Measurements from ENCODE around the gene PIGU. TPM values are rescaled to one million over a fixed set of nuclear protein-coding genes. Genes with fewer than 3 reads are reported as not detected.

PIGU gene
- total RNA-seq, 2 donors from 2014 or later: 35.8 to 41.2 TPM

- Histone ChIP-seq H3K4me1 (ENCODE audit: control insufficient read depth, insufficient read depth, low read length) (no peaks in the 10 kb centered on the region), H3K27ac (ENCODE audit: low read depth, low read length) (no peak overlapping the region), H3K9me3 (ENCODE audit: control insufficient read depth, low read length) (no peaks in the 10 kb centered on the region), H3K27me3 (ENCODE audit: control insufficient read depth, insufficient read depth, low read length, poor library complexity, severe bottlenecking) (no peaks in the 10 kb centered on the region), H3K9ac (ENCODE audit: extremely low read depth, low read length, poor library complexity, severe bottlenecking) (peak overlapping the region; percentile 9), H3K36me3 (ENCODE audit: control insufficient read depth, insufficient read depth, low read length) (no peaks in the 10 kb centered on the region), H3K4me3 (ENCODE audit: low read length) (peak overlapping the region; percentile 86)
- H3K27ac Mint-ChIP-seq: peak overlapping the region; percentile 92
- DNase-seq: no peak
- TF ChIP-seq CTCF (conservative IDR thresholded peaks at IDR 0.05): no peak
- H3K27me3 Mint-ChIP-seq (ENCODE audit: insufficient read depth): peaks cover 2% of the 10 kb centered on the region
- H3K4me3 Mint-ChIP-seq: peak overlapping the region; percentile 86
- peaks cover 6% of the 10 kb centered on the region for H3K4me1 Mint-ChIP-seq
- WGBS, 2 experiments (ENCODE audit: insufficient coverage in 1 of 2, insufficient read length in 1 of 2): 3% methylated on average over 14 of the region's 14 CpGs; no CpG with 5 or more reads in 1 of the 2 experiments
- no peaks in the 10 kb centered on the region for H3K9me3 Mint-ChIP-seq
- peaks cover 4% of the 10 kb centered on the region for H3K36me3 Mint-ChIP-seq (ENCODE audit: low read depth)
Measured at GRCh38 chr20:34675993-34676641, 775 bp downstream of the PIGU start.

GRCh38 chr20:34675561-34675960 lies 1.3 kb downstream of the PIGU start:
- no peak overlapping the region for H3K9ac ChIP-seq (ENCODE audit: extremely low read depth, low read length, poor library complexity, severe bottlenecking)

GRCh38 chr20:34673412-34673811 lies 3.5 kb downstream of the PIGU start:
- H3K27me3 ChIP-seq (ENCODE audit: control insufficient read depth, insufficient read depth, low read length, poor library complexity, severe bottlenecking): no peaks in the 10 kb centered on the region
- 95 to 97% methylated on average over 5 of the region's 5 CpGs for WGBS, 2 experiments (ENCODE audit: insufficient coverage in 1 of 2, insufficient read length in 1 of 2)
- Mint-ChIP-seq H3K27me3 (ENCODE audit: insufficient read depth) (no peaks in the 10 kb centered on the region), H3K9me3 (peaks cover 10% of the 10 kb centered on the region), H3K36me3 (ENCODE audit: low read depth) (peaks cover 17% of the 10 kb centered on the region), H3K4me1 (peaks cover 6% of the 10 kb centered on the region), H3K4me3 (no peak overlapping the region), H3K27ac (no peak overlapping the region)
- no peak for TF ChIP-seq CTCF (conservative IDR thresholded peaks at IDR 0.05)
- no peak for DNase-seq
- no peaks in the 10 kb centered on the region for H3K4me1 ChIP-seq (ENCODE audit: control insufficient read depth, insufficient read depth, low read length)
- H3K36me3 ChIP-seq (ENCODE audit: control insufficient read depth, insufficient read depth, low read length): no peaks in the 10 kb centered on the region
- no peak overlapping the region for H3K4me3 ChIP-seq (ENCODE audit: low read length)
- H3K27ac ChIP-seq (ENCODE audit: low read depth, low read length): no peak overlapping the region
- no peaks in the 10 kb centered on the region for H3K9me3 ChIP-seq (ENCODE audit: control insufficient read depth, low read length)
- no peak overlapping the region for H3K9ac ChIP-seq (ENCODE audit: extremely low read depth, low read length, poor library complexity, severe bottlenecking)

More at GRCh38 chr20:34675561-34675960, 1.3 kb downstream of the PIGU start:
- no peaks in the 10 kb centered on the region for H3K36me3 ChIP-seq (ENCODE audit: control insufficient read depth, insufficient read depth, low read length)
- no peak for TF ChIP-seq CTCF (conservative IDR thresholded peaks at IDR 0.05)
- no peak overlapping the region for H3K27ac ChIP-seq (ENCODE audit: low read depth, low read length)
- Mint-ChIP-seq H3K27me3 (ENCODE audit: insufficient read depth) (peaks cover 2% of the 10 kb centered on the region), H3K27ac (no peak overlapping the region), H3K9me3 (no peaks in the 10 kb centered on the region), H3K4me1 (peaks cover 6% of the 10 kb centered on the region), H3K4me3 (peak overlapping the region; percentile 86), H3K36me3 (ENCODE audit: low read depth) (peaks cover 7% of the 10 kb centered on the region)
- no peaks in the 10 kb centered on the region for H3K9me3 ChIP-seq (ENCODE audit: control insufficient read depth, low read length)
- H3K4me1 ChIP-seq (ENCODE audit: control insufficient read depth, insufficient read depth, low read length): no peaks in the 10 kb centered on the region
- WGBS, 2 experiments (ENCODE audit: insufficient coverage in 1 of 2, insufficient read length in 1 of 2): 82 to 100% methylated on average over 2 to 3 of the region's 3 CpGs
- no peaks in the 10 kb centered on the region for H3K27me3 ChIP-seq (ENCODE audit: control insufficient read depth, insufficient read depth, low read length, poor library complexity, severe bottlenecking)
- no peak for DNase-seq
- H3K4me3 ChIP-seq (ENCODE audit: low read length): peak overlapping the region; percentile 86

Data from endodermal cell (in vitro differentiated cells).